HEK293T (cell line): Measurements from ENCODE around the gene IL1R2.

Experiments
- CTCF ChIA-PET: fragments of 350-600 bp; formaldehyde crosslinking; extraction: SDS; loops from one replicate; lab custom pipeline; 2021; ENCODE audit warnings: antibody characterized with exemption, inconsistent platforms; lab: Yijun Ruan, JAX
- POLR2A ChIA-PET: fragments of 350-600 bp; formaldehyde crosslinking; extraction: SDS; loops from one replicate; lab custom pipeline; 2020; ENCODE audit warnings: antibody characterized with exemption, inconsistent platforms; lab: Yijun Ruan, JAX
- DNase-seq: peaks from one replicate; pipeline ENCODE4 v3.0.0; 2012; ENCODE audit warnings: mixed read lengths; ENCODE audit errors: extremely low spot score
- ARNT ChIP-seq: fragments of 450-650 bp; IDR thresholded peaks from 2 replicates; pipeline ENCODE4 v1.6.1; 2017; ENCODE audit warnings: mild to moderate bottlenecking
- BHLHE40 ChIP-seq: fragments of 450-650 bp; IDR thresholded peaks from 2 replicates; pipeline ENCODE4 v1.6.1; 2016; ENCODE audit warnings: mild to moderate bottlenecking, moderate library complexity, borderline replicate concordance
- CTBP1 ChIP-seq: fragments of 450-650 bp; IDR thresholded peaks from 2 replicates; pipeline ENCODE4 v1.6.1; 2016; ENCODE audit warnings: borderline replicate concordance
- ELF4 ChIP-seq: fragments of 450-650 bp; IDR thresholded peaks from 2 replicates; pipeline ENCODE4 v1.6.1; 2017; ENCODE audit warnings: antibody characterized with exemption
- FOXA1 ChIP-seq: fragments of 450-650 bp; IDR thresholded peaks from 2 replicates; pipeline ENCODE4 v1.6.1; 2016; ENCODE audit warnings: mild to moderate bottlenecking
- FOXK2 ChIP-seq: fragments of 450-650 bp; IDR thresholded peaks from 2 replicates; pipeline ENCODE4 v1.6.1; 2016; ENCODE audit warnings: mild to moderate bottlenecking
- FOXM1 ChIP-seq: fragments of 450-650 bp; IDR thresholded peaks from 2 replicates; pipeline ENCODE4 v1.6.1; 2017; ENCODE audit warnings: mild to moderate bottlenecking, borderline replicate concordance
- HDGF ChIP-seq: fragments of 450-650 bp; IDR thresholded peaks from 2 replicates; pipeline ENCODE4 v1.6.1; 2017; ENCODE audit warnings: antibody characterized with exemption, borderline replicate concordance
- L3MBTL2 ChIP-seq: fragments of 450-650 bp; conservative IDR thresholded peaks from 2 replicates; pipeline ENCODE4 v1.6.1; 2016; ENCODE audit warnings: mild to moderate bottlenecking
- LEF1 ChIP-seq: fragments of 450-650 bp; IDR thresholded peaks from 2 replicates; pipeline ENCODE4 v1.6.1; 2017; ENCODE audit warnings: mild to moderate bottlenecking, borderline replicate concordance
- NFRKB ChIP-seq: fragments of 450-650 bp; IDR thresholded peaks from 2 replicates; pipeline ENCODE4 v1.6.1; 2016; ENCODE audit warnings: mild to moderate bottlenecking, moderate library complexity
- SP1 ChIP-seq: fragments of 450-650 bp; IDR thresholded peaks from 2 replicates; pipeline ENCODE4 v1.6.1; 2017
- SUZ12 ChIP-seq: fragments of 450-650 bp; IDR thresholded peaks from 2 replicates; pipeline ENCODE4 v1.6.1; 2016; ENCODE audit warnings: mild to moderate bottlenecking
- TARDBP ChIP-seq: fragments of 450-650 bp; IDR thresholded peaks from 2 replicates; pipeline ENCODE4 v1.6.1; 2016
- ZNF384 ChIP-seq: fragments of 450-650 bp; IDR thresholded peaks from 2 replicates; pipeline ENCODE4 v1.6.1; 2016
- TF ChIP-seq, protein P1 (sequence below): fragments of 450-650 bp; IDR thresholded peaks from 2 replicates; pipeline ENCODE4 v1.6.1; 2016

IL1R2 gene

DNA sequence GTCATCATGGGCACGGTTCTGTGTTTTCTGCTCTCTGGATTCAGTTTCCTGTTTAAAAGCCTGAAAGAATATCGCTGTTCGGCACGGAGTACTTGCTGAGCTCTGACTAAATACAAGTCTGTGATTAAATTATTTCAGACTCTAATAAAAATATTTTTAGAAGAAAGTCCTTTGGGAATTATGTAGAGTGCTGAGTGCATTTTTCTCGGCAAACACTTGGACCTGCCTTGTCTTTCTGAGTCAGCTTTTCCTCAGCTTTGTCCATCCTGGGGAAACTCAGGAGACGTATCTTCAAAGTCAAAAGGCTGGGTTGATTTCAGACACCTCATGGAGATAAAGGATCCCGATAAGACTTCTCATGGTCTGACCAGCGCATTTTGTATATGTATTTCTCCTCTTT lies 45.9 kb downstream of the IL1R2 start:
- TF ChIP-seq L3MBTL2: no peak
- no peak for TF ChIP-seq TARDBP
- no peak for TF ChIP-seq FOXA1
- TF ChIP-seq, protein P1, sequence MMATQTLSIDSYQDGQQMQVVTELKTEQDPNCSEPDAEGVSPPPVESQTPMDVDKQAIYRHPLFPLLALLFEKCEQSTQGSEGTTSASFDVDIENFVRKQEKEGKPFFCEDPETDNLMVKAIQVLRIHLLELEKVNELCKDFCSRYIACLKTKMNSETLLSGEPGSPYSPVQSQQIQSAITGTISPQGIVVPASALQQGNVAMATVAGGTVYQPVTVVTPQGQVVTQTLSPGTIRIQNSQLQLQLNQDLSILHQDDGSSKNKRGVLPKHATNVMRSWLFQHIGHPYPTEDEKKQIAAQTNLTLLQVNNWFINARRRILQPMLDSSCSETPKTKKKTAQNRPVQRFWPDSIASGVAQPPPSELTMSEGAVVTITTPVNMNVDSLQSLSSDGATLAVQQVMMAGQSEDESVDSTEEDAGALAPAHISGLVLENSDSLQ: no peak
- TF ChIP-seq BHLHE40: no peak
- TF ChIP-seq FOXM1: no peak
- no peak for TF ChIP-seq FOXK2
- no peak for TF ChIP-seq HDGF
- no peak for TF ChIP-seq SP1
- no peak for TF ChIP-seq LEF1
- no peak for TF ChIP-seq SUZ12
- TF ChIP-seq ZNF384: no peak
- no peak for TF ChIP-seq NFRKB
- TF ChIP-seq ARNT: no peak
- no peak for TF ChIP-seq CTBP1
- TF ChIP-seq ELF4: no peak
- ChIA-PET POLR2A (no interaction called here), CTCF (interaction anchor here (0.9 kb wide), 1 partner anchor 154 kb away, joined by 3 read pairs; no protein-coding TSS in a partner anchor)
- DNase-seq: no peak

DNA sequence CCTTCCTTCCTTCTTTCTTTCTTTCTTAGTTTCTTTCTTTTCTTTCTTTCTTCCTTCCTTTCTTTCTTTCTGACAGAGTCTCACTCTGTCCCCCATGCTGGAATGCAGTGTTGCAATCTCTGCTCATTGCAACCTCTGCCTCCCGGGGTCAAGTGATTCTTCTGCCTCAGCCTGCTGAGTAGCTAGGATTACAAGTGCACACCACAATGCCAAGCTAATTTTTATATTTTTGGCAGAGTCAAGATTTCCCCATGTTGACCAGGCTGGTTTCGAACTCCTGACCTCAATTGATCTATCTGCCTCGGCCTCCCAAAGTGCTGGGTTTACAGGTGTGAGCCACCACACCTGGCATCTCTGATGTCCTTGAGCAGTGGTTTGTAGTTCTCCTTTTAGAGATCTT lies 48.5 kb downstream of the IL1R2 start:
- TF ChIP-seq FOXK2 (no peak), SUZ12 (no peak), ARNT (no peak), CTBP1 (no peak), TARDBP (no peak), HDGF (no peak), L3MBTL2 (no peak), BHLHE40 (no peak), NFRKB (no peak), LEF1 (no peak), ZNF384 (no peak), FOXA1 (no peak), ELF4 (no peak), FOXM1 (no peak), SP1 (no peak)
- TF ChIP-seq, protein P1: no peak
- POLR2A ChIA-PET: no interaction called here
- DNase-seq: no peak
- CTCF ChIA-PET: no interaction called here

DNA sequence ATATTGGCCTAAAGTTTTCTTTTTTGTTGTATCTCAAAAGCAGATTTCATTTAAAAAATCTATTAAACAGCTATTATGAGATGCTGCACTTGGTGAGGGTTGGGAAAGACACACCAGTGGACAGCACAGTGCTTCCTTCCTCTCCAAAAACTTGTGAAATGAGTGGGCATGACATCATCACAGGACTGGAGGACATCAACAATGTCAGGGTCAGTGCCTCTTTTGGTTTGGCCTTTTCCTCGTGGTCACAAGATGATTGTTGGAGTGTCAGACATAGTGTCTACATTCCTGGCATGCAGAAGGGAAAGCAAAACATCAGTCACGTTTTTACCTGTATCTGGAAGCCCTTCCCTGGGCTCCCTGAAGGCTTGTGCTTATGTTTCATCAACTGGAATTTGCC lies 49.6 kb downstream of the IL1R2 start:
- TF ChIP-seq ZNF384 (no peak), FOXK2 (no peak), HDGF (no peak), L3MBTL2 (no peak), FOXM1 (no peak), CTBP1 (no peak), NFRKB (no peak), LEF1 (no peak), ARNT (no peak), SUZ12 (no peak)
- DNase-seq: no peak
- ChIA-PET CTCF (no interaction called here), POLR2A (no interaction called here)

DNA sequence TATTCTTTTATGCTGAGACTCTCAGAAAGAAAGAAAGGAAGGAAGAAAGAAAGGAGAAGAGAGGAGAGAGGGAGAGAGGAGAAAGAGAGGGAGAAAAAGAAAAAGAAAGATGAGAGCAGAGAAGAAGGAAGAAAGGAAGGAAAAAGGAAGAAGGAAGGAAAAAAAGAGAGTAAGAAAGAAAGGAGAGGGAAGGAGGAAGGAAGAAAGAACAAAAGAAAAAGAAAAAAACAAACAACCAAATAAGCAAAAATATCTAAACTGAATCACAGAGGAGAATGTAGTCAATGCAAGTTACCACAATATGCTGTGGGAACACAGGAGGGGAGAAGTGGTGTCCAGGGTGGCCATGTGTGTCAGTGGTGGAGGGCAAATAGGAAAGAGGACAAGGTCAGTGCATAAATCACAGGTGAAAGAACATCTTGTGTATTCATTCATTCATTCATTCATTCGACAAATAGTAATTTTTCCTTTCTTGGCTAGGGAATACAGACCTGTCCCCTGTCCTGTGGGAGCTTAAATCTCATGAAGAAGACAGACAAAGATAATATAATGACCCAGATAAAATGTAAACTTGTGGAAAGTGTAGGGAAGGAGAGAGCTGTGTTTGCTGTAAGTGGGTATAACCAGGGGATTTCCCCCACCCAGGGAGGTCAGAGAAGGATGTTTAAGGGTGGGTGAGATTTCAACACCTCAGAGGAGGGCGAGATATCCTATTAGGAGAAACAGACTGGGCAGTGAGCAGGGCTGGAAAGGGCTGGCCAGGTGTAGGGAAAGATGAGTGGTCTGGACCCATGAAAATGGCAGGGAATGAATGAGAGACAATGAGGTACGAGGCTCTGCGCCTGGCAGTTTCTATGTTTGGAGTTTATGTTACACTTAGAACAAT lies 50.7 kb downstream of the IL1R2 start:
- TF ChIP-seq SP1 (no peak), BHLHE40 (no peak), FOXA1 (no peak), L3MBTL2 (no peak), NFRKB (no peak), LEF1 (no peak), ARNT (no peak), TARDBP (no peak), CTBP1 (no peak), FOXK2 (no peak), ZNF384 (no peak), HDGF (no peak), ELF4 (no peak), SUZ12 (no peak), FOXM1 (no peak)
- TF ChIP-seq, protein P1: no peak
- ChIA-PET CTCF (no interaction called here), POLR2A (no interaction called here)
- no peak for DNase-seq

DNA sequence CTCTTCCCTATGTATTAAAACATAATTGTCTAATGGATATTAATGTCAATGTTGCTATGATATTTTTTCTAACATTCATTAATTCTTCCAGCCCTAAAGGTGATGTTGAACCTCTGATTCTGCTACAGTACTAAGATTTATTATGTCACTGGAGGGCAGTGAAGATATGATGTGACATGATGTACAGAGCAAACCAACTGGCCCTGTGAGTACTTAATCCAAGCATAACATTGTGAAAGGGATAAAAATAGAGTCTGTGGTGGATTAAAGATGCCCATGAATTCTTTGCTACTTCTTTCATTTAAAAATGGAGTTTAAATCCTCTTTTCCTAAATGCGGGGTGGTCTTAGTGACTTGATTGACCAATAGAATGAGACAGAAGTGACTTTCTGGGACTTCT lies 51.8 kb downstream of the IL1R2 start:
- POLR2A ChIA-PET: no interaction called here
- CTCF ChIA-PET: no interaction called here
- TF ChIP-seq HDGF (no peak), L3MBTL2 (no peak), NFRKB (no peak), FOXM1 (no peak), TARDBP (no peak), FOXA1 (no peak)
- TF ChIP-seq, protein P1: no peak
- DNase-seq: no peak
